Measurements from ENCODE around the gene PCDHB5. TPM values are rescaled to one million over a fixed set of nuclear protein-coding genes. Genes with fewer than 3 reads are reported as not detected.
"Not testable (repeated sequence)": the region's sequence is repeated elsewhere in the genome, so short reads cannot be mapped to it uniquely, and the experiment has no call there.

Gene PCDHB5
- total RNA-seq, 4 donors from 2014 or later = 0.49 to 4.9 (median 1.4) TPM; not detected in 1

- WGBS, 2 donors = 39 to 67% methylated on average over 1 of the region's 1 CpG
- no peak overlapping the region for H3K4me3 ChIP-seq (ENCODE audit: low read depth, poor library complexity, severe bottlenecking)
- intact Hi-C loops (cut with DNase I; ENCODE audit: low total_unique reads) = no loop called here
- no peak for TF ChIP-seq POLR2A (IDR thresholded peaks at IDR 0.05)
- TF ChIP-seq, protein P1, sequence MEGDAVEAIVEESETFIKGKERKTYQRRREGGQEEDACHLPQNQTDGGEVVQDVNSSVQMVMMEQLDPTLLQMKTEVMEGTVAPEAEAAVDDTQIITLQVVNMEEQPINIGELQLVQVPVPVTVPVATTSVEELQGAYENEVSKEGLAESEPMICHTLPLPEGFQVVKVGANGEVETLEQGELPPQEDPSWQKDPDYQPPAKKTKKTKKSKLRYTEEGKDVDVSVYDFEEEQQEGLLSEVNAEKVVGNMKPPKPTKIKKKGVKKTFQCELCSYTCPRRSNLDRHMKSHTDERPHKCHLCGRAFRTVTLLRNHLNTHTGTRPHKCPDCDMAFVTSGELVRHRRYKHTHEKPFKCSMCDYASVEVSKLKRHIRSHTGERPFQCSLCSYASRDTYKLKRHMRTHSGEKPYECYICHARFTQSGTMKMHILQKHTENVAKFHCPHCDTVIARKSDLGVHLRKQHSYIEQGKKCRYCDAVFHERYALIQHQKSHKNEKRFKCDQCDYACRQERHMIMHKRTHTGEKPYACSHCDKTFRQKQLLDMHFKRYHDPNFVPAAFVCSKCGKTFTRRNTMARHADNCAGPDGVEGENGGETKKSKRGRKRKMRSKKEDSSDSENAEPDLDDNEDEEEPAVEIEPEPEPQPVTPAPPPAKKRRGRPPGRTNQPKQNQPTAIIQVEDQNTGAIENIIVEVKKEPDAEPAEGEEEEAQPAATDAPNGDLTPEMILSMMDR (IDR thresholded peaks at IDR 0.05) = no peak
- no peak for DNase-seq (ENCODE audit: low spot score in 2 of 2)
Measured at GRCh38 chr5:141180313-141180712, 45.3 kb downstream of the PCDHB5 start.

- TF ChIP-seq, protein P1 (IDR thresholded peaks at IDR 0.05) = no peak
- no peak for TF ChIP-seq POLR2A (IDR thresholded peaks at IDR 0.05)
- H3K4me3 ChIP-seq (ENCODE audit: low read depth, poor library complexity, severe bottlenecking) = peak within 1 kb of the TSS; percentile 1
- no peak for DNase-seq (ENCODE audit: low spot score in 2 of 2)
- WGBS, 2 donors = 10 to 11% methylated on average over 13 of the region's 13 CpGs
- intact Hi-C loops (cut with DNase I; ENCODE audit: low total_unique reads) = no loop called here
Measured at GRCh38 chr5:141182248-141182647, 47.2 kb downstream of the PCDHB5 start, which contains the start of gene PCDHB16. TSS of gene PCDHB16 (plus strand) at chr5:141182387. CDS start at chr5:141182560, 173 bp downstream.

GRCh38 chr5:141184117-141184855 is 49.3 kb downstream of the PCDHB5 start:
- intact Hi-C loops (cut with DNase I; ENCODE audit: low total_unique reads); DNase-seq (ENCODE audit: low spot score in 2 of 2); H3K4me3 ChIP-seq (ENCODE audit: low read depth, poor library complexity, severe bottlenecking): not testable (repeated sequence)
- 20 to 40% methylated on average over 3 to 12 of the region's 69 CpGs for whole genome bisulfite sequencing, 2 donors

GRCh38 chr5:141186897-141187512 is 52.0 kb downstream of the PCDHB5 start, which contains the start of gene PCDHB9:
TSS of gene PCDHB9 (plus strand) at chr5:141187161. CDS start at chr5:141187319, 158 bp downstream.
- intact Hi-C loops (cut with DNase I; ENCODE audit: low total_unique reads) = no loop called here
- DNase-seq (ENCODE audit: low spot score in 2 of 2) = no peak
- TF ChIP-seq, protein P1 (IDR thresholded peaks at IDR 0.05) = no peak
- H3K4me3 ChIP-seq (ENCODE audit: low read depth, poor library complexity, severe bottlenecking) = no peak within 1 kb of the TSS
- 18 to 24% methylated on average over 9 of the region's 9 CpGs for whole genome bisulfite sequencing, 2 donors

Other genes with a start within 250 kb of the PCDHB5 start
- under 1 TPM in 2 of 4 donors, not detected in 2; 0.16 to 0.17 TPM for gene PCDHAC1, start 208.9 kb upstream of the PCDHB5 start, total RNA-seq
- under 1 TPM in 3 of 4 donors, not detected in 1; 0.21 to 0.29 (median 0.27) TPM for gene PCDHAC2, start 168.7 kb upstream of the PCDHB5 start, total RNA-seq
- not detected for gene PCDHB1, start 83.8 kb upstream of the PCDHB5 start, total RNA-seq
- 1 to 10 TPM; 2.3 to 6.2 (median 3.2) TPM for gene PCDHB2, start 40.6 kb upstream of the PCDHB5 start, total RNA-seq
- gene PCDHB3, start 34.7 kb upstream of the PCDHB5 start, total RNA-seq = 1 to 10 TPM in 3 of 4 donors, under 1 TPM in 1; 0.84 to 1.6 (median 1.3) TPM
- 1 to 10 TPM; 1.1 to 2.8 (median 2.0) TPM for gene PCDHB4, start 13.4 kb upstream of the PCDHB5 start, total RNA-seq
- 1 to 10 TPM in 2 of 4 donors, under 1 TPM in 1, not detected in 1; 0.93 to 1.3 (median 1.3) TPM for gene PCDHB6, start 14.9 kb downstream of the PCDHB5 start, total RNA-seq
- 1 to 10 TPM in 1 of 4 donors, under 1 TPM in 3; 0.49 to 1.1 (median 0.58) TPM for gene PCDHB7, start 37.4 kb downstream of the PCDHB5 start, total RNA-seq
- gene PCDHB8, start 42.6 kb downstream of the PCDHB5 start, total RNA-seq = 1 to 10 TPM in 2 of 4 donors, under 1 TPM in 2; 0.10 to 1.2 (median 0.76) TPM
- 1 to 10 TPM in 3 of 4 donors, under 1 TPM in 1; 0.55 to 3.2 (median 1.9) TPM for gene PCDHB16, start 47.2 kb downstream of the PCDHB5 start, total RNA-seq
- 1 to 10 TPM in 2 of 4 donors, under 1 TPM in 2; 0.38 to 2.2 (median 1.2) TPM for gene PCDHB9, start 52.0 kb downstream of the PCDHB5 start, total RNA-seq
- gene PCDHB10, start 57.1 kb downstream of the PCDHB5 start, total RNA-seq = 1 to 10 TPM in 2 of 4 donors, under 1 TPM in 2; 0.19 to 1.5 (median 0.76) TPM
- gene PCDHB11, start 64.4 kb downstream of the PCDHB5 start, total RNA-seq = 1 to 10 TPM in 3 of 4 donors, under 1 TPM in 1; 0.63 to 1.7 (median 1.4) TPM
- 1 to 10 TPM in 2 of 4 donors, under 1 TPM in 1, not detected in 1; 0.49 to 3.2 (median 2.3) TPM for gene PCDHB12, start 73.5 kb downstream of the PCDHB5 start, total RNA-seq
- 1 to 10 TPM; 3.3 to 9.0 (median 5.0) TPM for gene PCDHB13, start 78.7 kb downstream of the PCDHB5 start, total RNA-seq
- 1 to 10 TPM; 5.4 to 7.5 (median 6.2) TPM for gene PCDHB14, start 88.1 kb downstream of the PCDHB5 start, total RNA-seq
- 1 to 10 TPM in 3 of 4 donors, under 1 TPM in 1; 0.46 to 2.0 (median 1.4) TPM for gene PCDHB15, start 110.2 kb downstream of the PCDHB5 start, total RNA-seq
- 1 to 10 TPM in 1 of 4 donors, under 1 TPM in 2, not detected in 1; 0.66 to 5.0 (median 0.67) TPM for gene SLC25A2, start 168.8 kb downstream of the PCDHB5 start, total RNA-seq
- 10 to 100 TPM; 46.9 to 76.0 (median 64.9) TPM for gene TAF7, start 185.6 kb downstream of the PCDHB5 start, total RNA-seq
- under 1 TPM in 3 of 4 donors, not detected in 1; 0.52 to 0.54 (median 0.53) TPM for gene PCDHGA1, start 195.3 kb downstream of the PCDHB5 start, total RNA-seq
- gene PCDHGA2, start 203.6 kb downstream of the PCDHB5 start, total RNA-seq = 1 to 10 TPM; 1.4 to 5.3 (median 1.9) TPM
- gene PCDHGA3, start 208.6 kb downstream of the PCDHB5 start, total RNA-seq = 1 to 10 TPM; 1.0 to 3.5 (median 2.9) TPM
- gene PCDHGB1, start 214.9 kb downstream of the PCDHB5 start, total RNA-seq = 1 to 10 TPM in 3 of 4 donors, under 1 TPM in 1; 0.30 to 1.3 (median 1.1) TPM
- gene PCDHGA4, start 219.8 kb downstream of the PCDHB5 start, total RNA-seq = 1 to 10 TPM in 3 of 4 donors, under 1 TPM in 1; 0.25 to 4.3 (median 2.4) TPM
- 1 to 10 TPM; 2.1 to 4.0 (median 2.6) TPM for gene PCDHGB2, start 224.8 kb downstream of the PCDHB5 start, total RNA-seq
- 1 to 10 TPM in 3 of 4 donors, under 1 TPM in 1; 0.51 to 3.4 (median 1.6) TPM for gene PCDHGA5, start 229.0 kb downstream of the PCDHB5 start, total RNA-seq
- gene PCDHGB3, start 235.0 kb downstream of the PCDHB5 start, total RNA-seq = 1 to 10 TPM; 3.0 to 7.9 (median 4.8) TPM
- gene PCDHGA6, start 238.7 kb downstream of the PCDHB5 start, total RNA-seq = 1 to 10 TPM; 2.5 to 3.7 (median 3.6) TPM
- gene PCDHGA7, start 247.5 kb downstream of the PCDHB5 start, total RNA-seq = 1 to 10 TPM; 2.2 to 2.5 (median 2.5) TPM

Measured in lower leg skin (tissue), 4 donors.